ENCODE measurements around the gene PIPOX.
A peak's percentile ranks its signal among the peaks of the same experiment; 100 is the strongest.

PIPOX gene, protein sequence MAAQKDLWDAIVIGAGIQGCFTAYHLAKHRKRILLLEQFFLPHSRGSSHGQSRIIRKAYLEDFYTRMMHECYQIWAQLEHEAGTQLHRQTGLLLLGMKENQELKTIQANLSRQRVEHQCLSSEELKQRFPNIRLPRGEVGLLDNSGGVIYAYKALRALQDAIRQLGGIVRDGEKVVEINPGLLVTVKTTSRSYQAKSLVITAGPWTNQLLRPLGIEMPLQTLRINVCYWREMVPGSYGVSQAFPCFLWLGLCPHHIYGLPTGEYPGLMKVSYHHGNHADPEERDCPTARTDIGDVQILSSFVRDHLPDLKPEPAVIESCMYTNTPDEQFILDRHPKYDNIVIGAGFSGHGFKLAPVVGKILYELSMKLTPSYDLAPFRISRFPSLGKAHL

DNA sequence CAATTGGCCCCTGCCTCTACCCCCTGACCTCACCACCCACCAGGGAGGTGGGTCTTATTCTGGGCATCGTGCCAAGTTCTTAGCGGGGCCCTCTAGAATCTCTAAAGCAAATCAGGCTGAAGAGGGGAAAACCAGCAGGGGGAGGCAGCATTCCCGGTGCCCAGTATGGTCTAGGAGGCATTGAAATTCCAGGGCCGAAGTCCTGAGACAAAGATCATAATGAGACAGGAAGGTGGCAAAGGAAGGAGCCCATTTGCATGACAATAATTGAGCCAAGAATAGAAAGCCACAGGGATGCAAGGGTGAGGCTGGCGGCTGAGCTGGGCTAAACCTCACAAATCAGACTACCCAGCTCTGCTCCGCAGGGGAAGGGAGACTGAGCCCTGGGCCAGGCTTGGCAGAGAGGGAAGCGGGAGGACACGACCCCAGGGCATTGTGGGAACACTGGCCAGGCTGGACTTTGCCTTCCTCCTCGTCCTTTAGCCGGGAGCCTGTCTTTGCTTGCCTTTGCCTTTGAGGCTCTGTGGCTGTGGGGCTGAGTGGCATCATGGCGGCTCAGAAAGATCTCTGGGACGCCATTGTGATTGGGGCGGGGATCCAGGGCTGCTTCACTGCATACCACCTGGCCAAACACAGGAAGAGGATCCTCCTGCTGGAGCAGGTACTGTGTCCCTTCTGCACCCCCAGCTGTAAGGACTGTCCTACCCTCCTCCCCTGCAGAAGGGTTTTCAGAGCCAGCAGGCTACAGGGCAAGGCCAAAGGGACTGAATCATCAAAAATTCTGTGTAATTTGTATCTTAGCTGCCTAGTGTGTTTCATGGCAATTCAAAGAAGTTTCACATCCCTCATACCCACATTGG lies at the start of gene PIPOX:
PIPOX (plus strand) TSS at position 463 of the 860 bp plus-strand sequence; CDS start at position 548, 85 bp downstream.
- no peak for DNase-seq

DNA sequence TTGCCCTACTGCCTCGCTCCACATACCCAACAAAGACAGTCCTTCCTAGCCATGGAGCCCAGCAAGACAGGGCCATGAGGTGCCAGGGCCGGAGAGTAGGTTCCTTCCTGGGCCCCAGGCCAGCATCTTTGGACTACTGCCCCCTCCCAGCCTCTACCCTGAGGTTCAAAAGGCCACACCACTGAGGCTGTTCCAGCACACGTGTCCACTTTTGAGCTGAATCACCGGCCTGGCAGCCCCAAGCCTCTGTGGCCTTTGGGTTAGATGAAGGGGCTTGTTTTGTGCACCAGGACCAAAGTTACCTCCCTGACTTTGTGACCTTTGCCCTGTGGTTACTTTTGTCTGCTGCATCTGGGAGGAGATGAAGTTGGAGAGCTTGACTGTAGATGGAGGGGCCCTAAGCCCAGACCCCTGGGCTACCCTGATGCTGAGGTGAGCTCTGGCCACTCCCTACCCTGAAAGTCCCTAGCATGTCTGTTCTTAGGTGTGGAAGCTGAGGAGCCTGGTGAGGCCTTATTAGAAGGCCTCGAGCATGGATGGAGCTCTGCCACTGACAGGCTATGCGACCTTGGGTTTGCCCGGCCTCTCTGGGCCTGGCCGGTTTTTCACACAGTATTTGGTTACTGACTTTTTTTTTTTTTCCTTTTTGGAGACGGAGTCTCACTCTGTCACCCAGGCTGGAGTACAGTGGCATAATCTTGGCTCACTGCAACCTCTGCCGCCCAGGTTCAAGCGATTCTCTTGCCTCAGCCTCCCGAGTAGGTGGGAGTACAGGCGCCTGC lies 49.1 kb upstream of the PIPOX start:
- no peak for DNase-seq

DNA sequence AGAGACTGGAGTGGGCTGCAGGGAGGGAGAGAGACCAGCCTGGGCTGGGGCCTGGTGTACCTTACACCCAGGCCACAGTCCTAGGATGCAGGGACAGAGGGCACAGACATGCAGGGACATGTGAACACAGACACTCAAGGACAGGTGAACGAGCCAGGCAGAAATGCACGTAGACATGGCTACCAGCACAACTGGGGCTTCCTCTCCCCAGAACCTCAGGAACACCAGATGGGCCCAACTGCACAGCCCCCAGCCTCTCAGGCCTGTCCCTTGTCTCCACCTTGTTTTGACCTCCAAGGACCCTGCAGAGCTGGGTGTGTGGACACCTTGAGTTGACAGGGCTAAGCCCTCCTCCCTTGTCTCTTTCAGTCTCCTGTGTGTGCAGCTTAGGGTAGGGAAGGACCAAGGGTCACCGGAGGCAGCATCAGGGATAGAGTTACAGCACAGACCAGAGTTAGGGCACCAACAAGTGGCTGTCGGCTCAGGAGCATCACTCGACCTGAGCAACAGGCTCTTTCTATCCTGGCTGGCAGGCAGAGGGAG lies 46.3 kb upstream of the PIPOX start:
- DNase-seq = no peak

DNA sequence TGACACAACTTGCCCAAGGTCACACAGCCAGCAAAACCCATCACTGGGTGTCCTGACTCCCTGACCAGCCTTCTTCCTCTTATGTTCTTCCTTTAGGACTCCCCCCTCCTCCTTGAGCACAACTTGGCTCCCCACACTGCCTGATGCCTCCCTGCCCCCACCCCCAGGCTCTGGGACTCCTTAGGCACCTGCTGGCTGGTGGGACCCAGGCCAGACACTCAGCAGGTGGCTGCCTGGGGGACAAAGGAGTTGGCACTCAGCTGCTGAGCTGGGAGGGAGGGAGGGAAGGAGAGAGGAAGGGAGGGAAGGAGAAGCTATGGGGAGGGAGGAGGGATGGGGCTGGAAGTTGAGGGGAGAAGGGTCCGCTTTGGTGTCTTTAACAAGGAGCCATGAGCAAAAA lies 45.1 kb upstream of the PIPOX start:
- DNase-seq = no peak

DNA sequence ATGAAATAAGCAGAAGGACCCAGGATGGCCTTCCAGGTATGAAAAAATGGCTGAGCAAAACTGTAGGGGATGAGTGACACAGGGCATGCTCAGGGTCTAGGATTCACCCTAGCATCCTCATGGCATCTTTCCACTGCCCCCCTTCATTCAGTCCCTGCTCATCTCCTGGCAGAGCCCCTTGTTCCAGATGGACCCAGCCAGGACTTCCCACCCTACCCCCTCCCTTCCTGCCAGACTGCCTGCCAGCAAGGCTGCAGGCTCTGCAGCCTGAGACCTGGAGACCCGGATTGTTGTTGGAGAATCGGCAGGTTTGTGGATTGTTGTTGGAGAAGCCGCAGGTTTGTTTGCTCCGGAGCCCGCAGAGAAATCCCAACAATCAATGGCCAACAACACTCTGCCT lies 43.7 kb upstream of the PIPOX start:
- no peak for DNase-seq

DNA sequence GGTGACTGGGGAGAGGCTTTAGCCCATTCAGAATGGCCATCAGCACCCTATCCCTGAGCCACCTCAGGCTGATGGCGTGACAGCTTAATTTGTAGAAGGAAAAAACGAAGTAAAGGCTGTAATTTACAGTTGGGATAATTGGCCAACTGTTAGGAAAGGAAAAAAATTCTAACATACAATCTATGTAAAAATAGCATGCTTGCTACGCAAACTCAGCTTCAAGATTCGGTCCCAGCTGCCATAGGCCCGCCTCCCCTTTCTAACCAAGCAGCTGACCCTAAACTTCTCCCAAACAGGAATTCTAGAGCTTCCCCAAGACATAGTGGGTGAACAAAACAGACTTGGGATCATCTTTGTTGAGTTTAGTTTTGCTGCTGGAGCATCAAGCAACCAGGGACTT lies 42.0 kb upstream of the PIPOX start:
- no peak for DNase-seq

DNA sequence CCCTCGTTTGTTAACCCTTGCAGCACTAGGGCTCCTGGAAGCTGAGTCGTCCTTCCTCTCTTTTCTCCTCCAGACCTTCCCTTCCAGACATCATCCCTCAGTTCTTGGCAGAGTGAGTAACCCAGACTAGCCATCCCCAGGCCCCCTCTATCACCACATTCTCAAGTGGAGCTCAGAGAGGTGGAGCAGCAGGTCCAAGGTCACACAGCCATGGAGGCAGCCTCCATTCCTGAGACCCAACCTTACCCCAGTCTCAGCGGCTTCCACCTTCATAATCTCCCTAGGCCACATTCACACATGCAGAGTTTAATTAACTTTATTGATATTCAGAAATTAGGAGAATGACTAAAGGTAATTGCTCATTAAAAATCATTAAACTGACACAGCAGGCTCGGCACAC lies 40.1 kb upstream of the PIPOX start:
- DNase-seq = no peak

DNA sequence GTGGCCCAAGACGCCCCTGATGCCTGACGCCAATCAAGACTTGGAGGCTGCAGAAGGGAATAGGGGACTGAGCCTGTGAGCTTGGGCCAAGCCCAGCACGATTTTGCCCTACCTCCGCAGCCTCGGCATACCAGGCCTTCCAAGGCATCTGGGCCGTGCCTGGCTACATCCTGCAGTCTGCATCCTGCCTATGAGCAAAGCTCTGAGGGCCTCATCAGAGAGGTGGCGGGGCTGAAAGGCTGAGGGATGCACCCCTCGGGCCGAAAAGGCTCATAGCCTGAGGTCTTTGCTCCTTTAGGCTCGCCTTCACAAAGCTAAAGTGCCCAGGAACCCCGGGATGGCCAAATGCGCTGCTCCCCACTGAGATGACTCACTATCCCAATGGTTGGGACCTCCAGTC lies 39.7 kb upstream of the PIPOX start:
- no peak for DNase-seq

DNA sequence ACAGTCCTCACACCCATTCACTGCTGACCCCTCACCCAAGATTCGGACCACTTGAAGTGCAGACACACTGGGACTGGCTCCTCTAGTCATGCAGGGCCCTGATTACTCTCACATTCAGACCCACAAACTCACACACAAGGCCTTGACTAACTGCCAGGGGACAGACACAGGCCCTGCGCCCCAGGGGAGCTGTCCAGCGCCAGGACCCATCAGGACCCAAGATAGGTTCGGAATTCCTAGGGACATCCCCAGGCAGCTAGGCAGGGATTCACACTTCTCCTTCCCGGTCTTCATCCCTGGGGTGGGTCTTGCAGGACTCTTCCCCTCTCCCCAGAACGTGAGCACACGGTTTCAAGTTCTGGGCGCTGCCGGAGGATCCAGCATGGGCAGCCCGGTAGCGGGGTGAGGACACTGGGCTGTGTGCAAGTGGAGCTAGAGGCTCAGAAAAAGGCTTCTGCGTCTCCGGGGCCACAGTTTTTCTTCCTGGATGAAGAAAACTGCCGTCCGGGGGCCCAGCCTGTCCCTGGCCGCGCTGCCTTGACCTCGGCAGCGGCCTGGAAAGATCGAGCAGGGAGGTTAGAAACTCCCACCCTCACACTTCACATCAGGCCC lies 38.8 kb upstream of the PIPOX start:
- DNase-seq = no peak

DNA sequence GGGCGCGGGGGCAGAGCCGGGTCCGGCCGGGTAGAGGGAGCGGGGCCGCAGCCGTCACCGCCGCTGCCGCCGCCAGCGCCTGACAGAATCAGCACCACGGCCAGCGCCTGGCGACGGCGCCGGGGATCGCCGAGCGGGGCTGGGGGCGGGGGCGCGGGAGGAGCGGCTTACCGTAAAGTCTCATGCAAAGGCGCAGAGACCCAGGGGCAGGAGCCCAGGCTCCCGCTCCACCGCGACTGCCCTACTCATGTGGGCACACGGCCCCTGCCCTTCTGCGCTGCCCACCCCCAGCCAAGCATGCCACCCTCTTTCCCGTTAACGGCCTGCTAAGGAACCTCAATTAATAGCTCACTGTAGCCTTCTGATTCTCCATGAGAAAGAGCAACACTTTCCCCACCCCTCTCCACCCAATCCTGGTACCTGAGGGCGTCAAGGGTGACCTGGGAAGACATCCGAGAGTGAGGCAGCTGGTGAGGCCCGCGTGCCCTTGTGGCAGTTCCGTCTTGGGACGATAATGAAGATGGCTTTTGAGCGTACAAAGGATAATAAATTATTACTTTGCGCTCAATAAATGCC lies 36.9 kb upstream of the PIPOX start, which contains the start of gene SEZ6:
SEZ6 (minus strand) TSS at position 98 of the 576 bp plus-strand sequence. CDS start 164 bp downstream, outside the sequence.
- DNase-seq = peak; percentile 39

DNA sequence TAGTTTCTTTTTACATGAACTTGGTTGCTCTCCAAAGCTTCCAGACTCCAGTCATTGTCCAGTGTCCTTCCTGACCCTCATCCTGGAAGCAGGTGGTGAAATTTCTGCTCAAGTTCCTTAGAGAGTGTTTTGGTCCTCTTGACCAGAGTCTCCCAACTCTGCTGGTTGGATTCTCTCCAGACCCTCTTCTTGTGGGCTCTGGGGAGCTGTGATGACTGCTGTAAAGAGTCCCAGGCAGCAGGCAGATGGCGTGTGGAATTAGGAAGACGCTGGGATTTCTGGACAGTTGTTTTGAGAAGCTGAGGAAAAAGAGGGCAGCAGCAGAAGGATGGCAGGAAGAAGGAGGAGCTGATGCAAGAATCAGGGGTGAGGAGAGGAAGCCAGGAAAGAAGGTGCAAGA lies 35.5 kb upstream of the PIPOX start:
- DNase-seq = no peak

DNA sequence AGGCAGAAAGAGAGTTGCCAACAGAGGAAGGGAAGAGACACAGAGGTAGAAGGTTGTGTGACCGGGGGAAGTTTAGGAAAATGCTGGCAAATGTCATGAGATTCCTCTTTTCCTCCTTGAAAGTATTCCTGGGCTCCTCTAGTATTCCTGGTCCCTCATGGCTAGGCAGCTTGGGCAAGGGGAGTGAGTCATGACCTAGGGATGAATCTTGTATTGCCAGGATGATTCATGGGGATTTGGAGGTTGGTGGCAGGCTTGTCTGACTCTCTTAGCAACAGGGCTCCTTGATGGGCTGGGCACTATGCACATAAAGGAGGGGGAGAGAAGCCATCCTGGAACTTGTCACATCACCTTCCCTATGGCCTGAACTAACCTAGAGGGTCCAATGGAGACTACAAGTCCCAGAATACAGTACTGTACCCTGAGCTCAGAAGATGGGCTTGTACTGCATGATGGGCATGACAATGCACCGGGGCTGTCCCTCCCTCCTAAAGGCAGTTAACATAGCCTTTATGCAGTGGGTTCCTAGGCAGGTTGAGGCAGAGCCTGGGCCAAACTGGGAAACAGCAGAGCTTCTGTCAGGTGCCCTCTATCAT lies 35.0 kb upstream of the PIPOX start:
- no peak for DNase-seq

DNA sequence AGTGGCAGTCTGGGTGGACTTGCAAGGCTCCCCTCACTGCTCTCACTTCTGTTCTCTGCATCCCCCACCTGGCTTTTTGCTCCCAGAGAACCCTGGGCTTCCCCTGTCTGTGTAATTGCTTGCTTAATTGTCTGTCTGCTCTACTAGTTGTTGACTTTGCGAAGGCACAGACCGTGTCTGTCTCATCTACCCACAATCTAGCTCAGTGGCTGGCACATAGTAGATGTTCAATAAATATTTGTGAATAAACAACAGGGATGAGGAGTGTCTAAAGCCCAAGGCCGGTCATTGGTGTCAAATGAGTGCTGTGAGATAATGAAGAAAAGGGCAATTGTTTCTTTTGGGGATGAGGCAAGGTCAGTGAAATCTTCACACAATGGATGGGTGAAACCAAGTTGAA lies 34.4 kb upstream of the PIPOX start:
- no peak for DNase-seq

DNA sequence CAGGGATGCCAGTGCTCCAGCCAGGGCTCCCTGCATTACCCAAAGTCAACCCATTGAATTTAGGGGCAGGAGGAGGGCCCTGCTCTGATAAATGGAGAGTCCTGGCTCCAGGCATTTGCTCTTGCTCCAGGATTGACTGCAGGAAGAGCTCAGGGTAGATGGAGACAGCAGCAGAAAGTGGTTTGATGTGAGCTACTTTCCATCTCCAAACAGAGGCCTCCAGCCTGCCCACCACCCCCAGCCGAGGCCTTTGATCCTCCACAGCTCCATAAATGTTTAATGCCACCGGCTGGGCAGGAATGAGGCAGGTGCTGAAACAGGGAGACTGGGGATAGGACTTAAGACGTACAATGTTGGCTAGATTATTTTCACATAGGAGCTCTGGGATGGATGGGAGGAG lies 32.8 kb upstream of the PIPOX start:
- DNase-seq = no peak

DNA sequence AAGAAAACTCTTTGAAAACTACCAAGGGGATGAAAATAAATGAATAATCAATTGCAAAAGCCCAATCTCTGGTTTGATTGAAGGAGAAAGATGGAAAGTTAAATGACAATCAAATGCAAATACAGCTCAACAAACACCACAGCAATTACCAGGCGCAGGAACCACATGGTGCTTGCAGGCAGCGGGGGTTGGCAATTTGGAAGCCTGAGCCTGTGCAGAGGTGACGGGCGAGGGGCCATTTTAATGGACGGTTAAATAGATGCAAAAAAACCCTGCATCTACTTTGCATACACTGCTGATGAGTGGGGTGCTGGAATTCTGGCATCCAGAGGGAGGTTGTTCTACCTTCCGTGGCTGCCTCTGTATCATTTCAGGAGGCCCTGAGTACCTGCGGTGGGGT lies 32.4 kb upstream of the PIPOX start:
- no peak for DNase-seq

DNA sequence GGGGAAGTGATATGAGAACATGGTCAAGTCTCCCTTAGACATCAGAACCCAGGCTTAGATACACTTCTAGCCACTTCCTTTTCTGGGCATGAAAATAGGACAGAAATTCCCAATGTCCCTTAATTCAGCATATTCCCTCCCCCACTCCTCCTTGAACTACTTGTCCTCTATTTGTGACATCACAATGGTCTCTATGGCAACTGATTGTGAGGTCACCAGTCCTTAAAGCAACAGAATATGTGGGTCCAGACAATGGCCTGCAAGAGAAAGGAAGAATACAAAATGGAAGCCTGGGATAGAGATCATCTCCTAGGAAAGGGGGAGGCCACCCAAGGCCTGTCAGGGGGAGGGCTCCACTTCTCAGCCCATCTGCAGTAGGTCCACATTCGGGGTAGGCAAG lies 30.4 kb upstream of the PIPOX start:
- no peak for DNase-seq

DNA sequence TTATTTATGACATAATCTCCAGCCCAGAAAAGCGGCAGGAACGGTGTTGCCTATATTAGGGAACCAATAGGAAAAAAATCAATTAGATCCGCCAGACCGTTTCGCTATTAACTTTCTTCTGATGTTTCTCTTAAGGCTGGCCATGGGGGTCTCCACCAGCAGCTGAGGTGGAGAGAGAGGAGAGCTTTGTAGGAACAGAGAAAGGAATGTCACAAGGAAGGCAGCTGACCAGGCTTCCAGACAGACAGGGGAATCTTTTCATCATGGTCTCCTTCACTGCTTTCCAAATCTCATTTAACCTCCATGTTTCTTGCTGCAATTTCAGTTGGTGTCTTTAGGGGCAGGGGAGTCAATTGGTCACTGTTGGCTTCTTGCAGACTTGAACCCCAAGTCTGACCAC lies 28.2 kb upstream of the PIPOX start:
- no peak for DNase-seq

DNA sequence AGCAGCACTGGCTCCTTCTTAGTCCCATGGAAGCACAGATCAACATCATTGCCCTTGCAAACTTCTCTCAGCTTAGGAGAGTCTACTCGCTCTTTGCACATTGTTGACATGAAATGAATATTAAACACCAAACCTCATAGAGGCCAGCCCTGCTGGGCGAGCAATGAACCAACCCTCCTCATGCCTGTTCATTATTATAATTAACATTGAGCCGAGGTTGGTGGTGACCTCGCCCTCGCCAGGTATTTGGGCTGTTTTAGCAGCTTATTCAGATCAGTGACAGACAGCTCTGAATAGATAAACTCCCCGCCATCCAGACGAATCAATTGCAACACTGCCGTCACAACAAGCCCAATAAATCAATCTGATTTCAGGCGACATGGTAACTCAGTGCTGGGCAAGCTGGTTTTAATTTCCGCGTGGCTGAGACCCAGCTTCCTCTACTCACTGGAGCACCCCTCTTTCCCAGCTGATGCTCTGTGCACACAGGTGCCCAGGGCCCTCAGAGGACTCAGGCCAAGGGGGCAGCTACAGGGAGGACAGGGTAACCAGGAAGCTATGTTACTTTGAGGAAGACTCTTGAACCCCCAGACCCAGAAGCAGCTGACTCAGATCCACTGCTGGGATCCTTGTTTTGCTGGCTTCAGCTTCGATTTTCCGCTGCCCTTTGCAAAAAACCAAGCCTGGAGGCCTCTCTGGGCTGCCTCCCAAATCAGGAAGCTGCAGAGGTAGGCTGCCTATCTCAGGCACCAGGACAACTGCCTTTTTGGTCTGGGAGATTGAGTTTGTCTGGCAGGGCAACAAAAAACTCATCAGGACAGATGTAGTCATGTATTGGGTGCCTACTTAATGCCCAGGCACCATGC lies 26.4 kb upstream of the PIPOX start:
- no peak for DNase-seq

DNA sequence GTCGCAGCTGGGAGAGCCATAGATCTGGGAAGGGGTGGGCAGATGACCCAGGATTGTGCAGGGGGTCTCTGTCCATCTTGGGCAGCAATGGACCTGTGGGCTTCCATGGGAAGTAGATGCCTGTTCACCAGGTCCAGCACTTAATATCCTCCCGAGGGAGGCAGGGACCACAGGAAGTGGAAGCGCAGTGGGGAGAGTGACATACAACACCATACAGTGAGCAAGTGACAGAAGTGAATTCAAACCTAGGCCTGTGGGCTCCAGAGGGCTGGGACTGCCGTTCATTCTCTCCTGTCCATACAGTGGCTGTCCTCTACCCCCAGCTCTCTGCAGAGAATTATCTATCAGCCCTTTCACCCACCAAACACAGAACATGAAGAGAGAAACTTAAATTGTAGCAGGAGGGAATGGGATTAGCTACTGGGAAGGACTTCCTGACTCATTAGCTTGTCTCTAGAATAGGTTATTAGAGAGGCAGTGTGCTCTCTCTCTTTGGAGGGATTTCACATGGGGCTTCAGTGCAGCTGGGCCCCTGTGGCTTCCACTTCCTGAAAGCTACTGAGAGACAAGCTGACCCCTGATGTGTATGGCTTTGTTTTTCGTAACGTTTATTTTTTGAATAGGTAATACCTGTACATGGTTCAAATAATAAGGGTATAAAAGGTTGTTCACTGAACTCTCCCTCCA lies 24.0 kb upstream of the PIPOX start:
- DNase-seq = no peak

All from amniotic stem cell (primary cell).